ENCODE data around the gene ZNF322. TPM values are rescaled to one million over a fixed set of nuclear protein-coding genes. Genes with fewer than 3 reads are reported as not detected.
A peak's percentile ranks its signal among the peaks of the same experiment; 100 is the strongest.

Gene ZNF322
- total RNA-seq, 6 donors from 2014 or later = 9.1 to 27.3 (median 17.1) TPM

GRCh38 chr6:26599591-26599990 is 60.0 kb downstream of the ZNF322 start:
- TF ChIP-seq POLR2A (IDR thresholded peaks at IDR 0.05) (no peak), EP300 (IDR thresholded peaks at IDR 0.05) (no peak), POLR2AphosphoS5 (IDR thresholded peaks at IDR 0.05) (no peak), CTCF (IDR thresholded peaks at IDR 0.05) (no peak)
- Histone ChIP-seq H3K4me3 (no peak overlapping the region), H3K27me3 (no peaks in the 10 kb centered on the region), H3K27ac (no peak overlapping the region), H3K4me1 (peaks cover 10 to 33% (median 17%) of the 10 kb centered on the region in 4 donors), H3K9me3 (no peaks in the 10 kb centered on the region), H3K36me3 (peaks cover 4 to 27% (median 20%) of the 10 kb centered on the region in 4 donors)
- DNase-seq (no peak), ATAC-seq (ENCODE audit: low FRiP score in 2 of 2) (no peak)
- WGBS, 2 donors = 67 to 90% methylated on average over 1 of the region's 1 CpG

- Histone ChIP-seq H3K4me3 (no peak overlapping the region), H3K4me1 (peaks cover 10 to 36% (median 17%) of the 10 kb centered on the region in 4 donors), H3K9me3 (no peaks in the 10 kb centered on the region), H3K27me3 (peaks cover 0 to 4% (median 0%) of the 10 kb centered on the region in 4 donors), H3K27ac (no peak overlapping the region), H3K36me3 (peaks cover 4 to 27% (median 20%) of the 10 kb centered on the region in 4 donors)
- ATAC-seq (ENCODE audit: low FRiP score in 2 of 2) (no peak), DNase-seq (no peak)
- no peak for TF ChIP-seq POLR2A (IDR thresholded peaks at IDR 0.05)
- no peak for TF ChIP-seq EP300 (IDR thresholded peaks at IDR 0.05)
- TF ChIP-seq POLR2AphosphoS5 (IDR thresholded peaks at IDR 0.05) = no peak
- TF ChIP-seq CTCF (IDR thresholded peaks at IDR 0.05) = no peak
- WGBS, 2 donors = 82 to 86% methylated on average over 1 of the region's 1 CpG
Measured at GRCh38 chr6:26599134-26599533, 60.4 kb downstream of the ZNF322 start.

GRCh38 chr6:26598267-26598666 is 61.3 kb downstream of the ZNF322 start:
- no peak overlapping the region for H3K27ac ChIP-seq
- peaks cover 0 to 12% (median 0%) of the 10 kb centered on the region in 4 donors for H3K27me3 ChIP-seq
- WGBS, 2 donors = 88 to 89% methylated on average over 12 to 22 of the region's 22 CpGs
- DNase-seq = peak in 1 of 2 donors; percentile 68
- no peak overlapping the region for H3K4me3 ChIP-seq
- H3K4me1 ChIP-seq = peaks cover 10 to 36% (median 17%) of the 10 kb centered on the region in 4 donors
- no peaks in the 10 kb centered on the region for H3K9me3 ChIP-seq
- TF ChIP-seq POLR2A (IDR thresholded peaks at IDR 0.05) (no peak), POLR2AphosphoS5 (IDR thresholded peaks at IDR 0.05) (no peak)
- peaks cover 4 to 27% (median 20%) of the 10 kb centered on the region in 4 donors for H3K36me3 ChIP-seq
- ATAC-seq (ENCODE audit: low FRiP score in 2 of 2) = no peak

- TF ChIP-seq CTCF (IDR thresholded peaks at IDR 0.05) (no peak), POLR2A (IDR thresholded peaks at IDR 0.05) (no peak)
- peaks cover 10 to 36% (median 17%) of the 10 kb centered on the region in 4 donors for H3K4me1 ChIP-seq
- no peak overlapping the region for H3K27ac ChIP-seq
- ATAC-seq (ENCODE audit: low FRiP score in 2 of 2) (no peak), DNase-seq (peak in 1 of 2 donors; percentile 58)
- WGBS, 2 donors = 65 to 67% methylated on average over 21 of the region's 21 CpGs
- peaks cover 4 to 27% (median 20%) of the 10 kb centered on the region in 4 donors for H3K36me3 ChIP-seq
- H3K4me3 ChIP-seq = peak overlapping the region; percentile 81 to 94 (median 90)
- H3K27me3 ChIP-seq = peaks cover 0 to 14% (median 0%) of the 10 kb centered on the region in 4 donors
- no peaks in the 10 kb centered on the region for H3K9me3 ChIP-seq
Measured at GRCh38 chr6:26597821-26598220, 61.7 kb downstream of the ZNF322 start.

- H3K27me3 ChIP-seq = peaks cover 0 to 14% (median 0%) of the 10 kb centered on the region in 4 donors
- no peak for ATAC-seq (ENCODE audit: low FRiP score in 2 of 2)
- H3K27ac ChIP-seq = peak overlapping the region; percentile 85 to 95 (median 91)
- DNase-seq = no peak
- WGBS, 2 donors = 2 to 6% methylated on average over 7 to 10 of the region's 10 CpGs
- peak overlapping the region; percentile 81 to 94 (median 90) for H3K4me3 ChIP-seq
- H3K36me3 ChIP-seq = peaks cover 4 to 27% (median 20%) of the 10 kb centered on the region in 4 donors
- no peak for TF ChIP-seq POLR2AphosphoS5 (IDR thresholded peaks at IDR 0.05)
- TF ChIP-seq EP300 (IDR thresholded peaks at IDR 0.05) = no peak
- TF ChIP-seq CTCF (IDR thresholded peaks at IDR 0.05) = no peak
- no peak for TF ChIP-seq POLR2A (IDR thresholded peaks at IDR 0.05)
- no peaks in the 10 kb centered on the region for H3K9me3 ChIP-seq
- H3K4me1 ChIP-seq = peaks cover 10 to 36% (median 17%) of the 10 kb centered on the region in 4 donors
Measured at GRCh38 chr6:26597389-26597766, 62.2 kb downstream of the ZNF322 start.
